Endodermal cell (in vitro differentiated cells): Measurements from ENCODE around the gene OR6C75. TPM values are rescaled to one million over a fixed set of nuclear protein-coding genes. Genes with fewer than 3 reads are reported as not detected.
"Not testable (repeated sequence)": the region's sequence is repeated elsewhere in the genome, so short reads cannot be mapped to it uniquely, and the experiment has no call there.

Experiments
- DNase-seq: peaks from one replicate; pipeline ENCODE4 v3.0.0-alpha.2; 2017
- H3K27ac ChIP-seq: 2 replicates; pipeline ENCODE4 v1.5.1; 2013; ENCODE audit warnings: mild to moderate bottlenecking, low read depth, low read length, moderate library complexity
- H3K27me3 ChIP-seq: 2 replicates; pipeline ENCODE4 v1.6.1; 2013; ENCODE audit warnings: mild to moderate bottlenecking, low read length, moderate library complexity; ENCODE audit not compliant: insufficient read depth, control insufficient read depth, poor library complexity, severe bottlenecking
- H3K36me3 ChIP-seq: 2 replicates; pipeline ENCODE4 v1.7.0; 2013; ENCODE audit warnings: mild to moderate bottlenecking, low read length, moderate library complexity; ENCODE audit not compliant: control insufficient read depth, insufficient read depth
- H3K4me1 ChIP-seq: one replicate; pipeline ENCODE4 v1.7.0; 2013; ENCODE audit warnings: low read length; ENCODE audit not compliant: control insufficient read depth, insufficient read depth
- H3K4me3 ChIP-seq: 2 replicates; pipeline ENCODE4 v1.5.1; 2013; ENCODE audit warnings: mild to moderate bottlenecking, low read length, moderate library complexity
- H3K9ac ChIP-seq: 2 replicates; pipeline ENCODE4 v1.6.1; 2013; ENCODE audit warnings: mild to moderate bottlenecking, low read length, moderate library complexity; ENCODE audit not compliant: poor library complexity, severe bottlenecking; ENCODE audit errors: extremely low read depth
- H3K9me3 ChIP-seq: 2 replicates; pipeline ENCODE4 v1.6.1; 2013; ENCODE audit warnings: mild to moderate bottlenecking, low read length, moderate library complexity; ENCODE audit not compliant: control insufficient read depth
- H3K27ac Mint-ChIP-seq: 2 replicates; pipeline ENCODE4 v1.8.0; 2020; ENCODE audit warnings: mixed read lengths
- H3K27me3 Mint-ChIP-seq: 2 replicates; pipeline ENCODE4 v1.8.0; 2021; ENCODE audit warnings: mild to moderate bottlenecking, mixed read lengths; ENCODE audit not compliant: insufficient read depth
- H3K36me3 Mint-ChIP-seq: 2 replicates; pipeline ENCODE4 v1.8.0; 2020; ENCODE audit warnings: low read depth, mixed read lengths
- H3K4me1 Mint-ChIP-seq: 2 replicates; pipeline ENCODE4 v1.8.0; 2020; ENCODE audit warnings: mixed read lengths
- H3K4me3 Mint-ChIP-seq: 2 replicates; pipeline ENCODE4 v1.8.0; 2020; ENCODE audit warnings: mild to moderate bottlenecking, moderate library complexity, mixed read lengths
- H3K9me3 Mint-ChIP-seq: 2 replicates; pipeline ENCODE4 v1.8.0; 2020; ENCODE audit warnings: mild to moderate bottlenecking, mixed read lengths
- WGBS, 2 experiments: methylation state at CpG; one replicate each; pipeline versions ENCODE4 v1.1.5 to v1.1.7; 2013; ENCODE audit warnings: missing lambda C conversion rate in 2 of 2, mixed read lengths in 1 of 2; ENCODE audit not compliant: insufficient coverage in 1 of 2, insufficient read length in 1 of 2; 5-methylcytosine and 5-hydroxymethylcytosine counted together
- total RNA-seq, 2 donors: library from RNA; stranded (reverse); fragmentation: NEBNext Ultra II Directional in 1 of 2; extraction: Animal tissue kit (Norgen Biotek cat#: 25700) in 1 of 2; gene quantifications; 2 replicates in 1 of 2; 3 replicates in 1 of 2; pipeline ENCODE4 v1.2.1, GENCODE V29; 2021
- TF ChIP-seq, protein P1 (sequence below): fragments of 200-600 bp; sonication (generic); conservative IDR thresholded peaks from 2 replicates; pipeline ENCODE4 v1.5.0; 2021; ENCODE audit warnings: antibody characterized with exemption, mild to moderate bottlenecking

OR6C75 gene
- total RNA-seq, 2 donors from 2014 or later: not detected

DNA sequence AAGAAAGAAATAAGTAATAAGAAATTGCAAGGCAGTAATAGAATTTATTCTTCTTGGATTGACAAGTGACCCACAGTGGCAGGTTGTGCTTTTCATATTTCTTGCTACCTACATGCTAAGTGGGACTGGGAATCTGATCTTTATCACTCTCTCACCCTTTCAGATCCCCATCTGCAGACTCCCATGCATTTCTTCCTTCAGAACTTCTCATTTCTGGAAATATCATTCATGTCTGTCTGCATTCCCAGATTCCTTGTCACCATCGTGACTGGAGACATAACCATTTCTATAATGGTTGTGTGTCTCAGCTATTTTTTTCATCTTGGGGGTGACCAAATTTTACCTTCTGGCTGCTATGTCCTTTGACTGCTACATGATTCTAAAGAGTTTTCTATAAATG is 33.6 kb downstream of the OR6C75 start:
- H3K27ac ChIP-seq: no peak overlapping the region
- Mint-ChIP-seq H3K27me3 (no peaks in the 10 kb centered on the region), H3K9me3 (peaks cover 5% of the 10 kb centered on the region), H3K27ac (no peak overlapping the region), H3K4me3 (no peak overlapping the region), H3K4me1 (no peaks in the 10 kb centered on the region), H3K36me3 (no peaks in the 10 kb centered on the region)
- H3K4me3 ChIP-seq: no peak overlapping the region
- H3K9ac ChIP-seq: no peak overlapping the region
- no peaks in the 10 kb centered on the region for H3K36me3 ChIP-seq
- no peaks in the 10 kb centered on the region for H3K4me1 ChIP-seq
- TF ChIP-seq, protein P1, sequence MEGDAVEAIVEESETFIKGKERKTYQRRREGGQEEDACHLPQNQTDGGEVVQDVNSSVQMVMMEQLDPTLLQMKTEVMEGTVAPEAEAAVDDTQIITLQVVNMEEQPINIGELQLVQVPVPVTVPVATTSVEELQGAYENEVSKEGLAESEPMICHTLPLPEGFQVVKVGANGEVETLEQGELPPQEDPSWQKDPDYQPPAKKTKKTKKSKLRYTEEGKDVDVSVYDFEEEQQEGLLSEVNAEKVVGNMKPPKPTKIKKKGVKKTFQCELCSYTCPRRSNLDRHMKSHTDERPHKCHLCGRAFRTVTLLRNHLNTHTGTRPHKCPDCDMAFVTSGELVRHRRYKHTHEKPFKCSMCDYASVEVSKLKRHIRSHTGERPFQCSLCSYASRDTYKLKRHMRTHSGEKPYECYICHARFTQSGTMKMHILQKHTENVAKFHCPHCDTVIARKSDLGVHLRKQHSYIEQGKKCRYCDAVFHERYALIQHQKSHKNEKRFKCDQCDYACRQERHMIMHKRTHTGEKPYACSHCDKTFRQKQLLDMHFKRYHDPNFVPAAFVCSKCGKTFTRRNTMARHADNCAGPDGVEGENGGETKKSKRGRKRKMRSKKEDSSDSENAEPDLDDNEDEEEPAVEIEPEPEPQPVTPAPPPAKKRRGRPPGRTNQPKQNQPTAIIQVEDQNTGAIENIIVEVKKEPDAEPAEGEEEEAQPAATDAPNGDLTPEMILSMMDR: no peak
- H3K27me3 ChIP-seq: no peaks in the 10 kb centered on the region
- no peak for DNase-seq
- H3K9me3 ChIP-seq: no peaks in the 10 kb centered on the region
- WGBS, 2 experiments: 100% methylated on average over 1 of the region's 1 CpG; no CpG with 5 or more reads in 1 of the 2 experiments

- H3K4me3 ChIP-seq: no peak within 1 kb of the TSS
- no peaks in the 10 kb centered on the region for H3K4me1 ChIP-seq
- Mint-ChIP-seq H3K27me3 (no peaks in the 10 kb centered on the region), H3K9me3 (no peaks in the 10 kb centered on the region), H3K4me3 (no peak within 1 kb of the TSS), H3K27ac (no peak within 1 kb of the TSS), H3K4me1 (no peaks in the 10 kb centered on the region), H3K36me3 (no peaks in the 10 kb centered on the region)
- H3K9me3 ChIP-seq: no peaks in the 10 kb centered on the region
- no peak within 1 kb of the TSS for H3K27ac ChIP-seq
- H3K36me3 ChIP-seq: no peaks in the 10 kb centered on the region
- no peak within 1 kb of the TSS for H3K9ac ChIP-seq
- WGBS, 2 experiments: 80 to 86% methylated on average over 1 of the region's 1 CpG
- TF ChIP-seq, protein P1: no peak
- no peaks in the 10 kb centered on the region for H3K27me3 ChIP-seq
- no peak for DNase-seq
These were observed 37.5 kb downstream of the OR6C75 start, which contains the start of gene OR6C65 for GRCh38 chr12:55400229-55400628. Gene OR6C65 (plus strand): TSS chr12:55400529. CDS start chr12:55400529, 0 bp downstream.

DNA sequence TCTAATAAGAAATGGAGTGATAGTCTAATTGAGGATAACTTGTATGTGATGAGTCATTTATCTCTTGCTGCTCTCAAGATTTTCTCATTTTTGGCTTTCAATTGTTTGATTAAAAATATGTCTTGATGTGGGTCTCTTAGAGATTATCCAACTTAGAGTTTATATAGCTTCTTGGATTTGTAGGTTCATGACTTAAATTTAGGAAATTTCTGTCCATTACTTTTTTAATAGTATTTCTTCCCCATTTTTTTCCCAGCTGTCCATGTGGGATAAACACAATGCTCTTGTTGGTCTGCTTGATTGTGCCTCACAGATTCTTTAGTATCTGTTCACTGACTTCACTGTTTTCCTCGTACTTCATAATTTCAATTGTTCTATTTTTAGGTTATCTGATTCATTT is 45.1 kb downstream of the OR6C75 start:
- Histone ChIP-seq H3K27me3 (no peaks in the 10 kb centered on the region), H3K27ac (no peak overlapping the region), H3K36me3 (no peaks in the 10 kb centered on the region), H3K4me3 (no peak overlapping the region), H3K9ac (no peak overlapping the region), H3K9me3 (no peaks in the 10 kb centered on the region), H3K4me1 (no peaks in the 10 kb centered on the region)
- no peak for DNase-seq
- Mint-ChIP-seq H3K4me1 (no peaks in the 10 kb centered on the region), H3K27ac (no peak overlapping the region), H3K27me3 (peaks cover 2% of the 10 kb centered on the region), H3K4me3 (no peak overlapping the region), H3K36me3 (no peaks in the 10 kb centered on the region), H3K9me3 (peaks cover 2% of the 10 kb centered on the region)
- 92% methylated on average over 1 of the region's 1 CpG; no CpG with 5 or more reads in 1 of the 2 experiments for WGBS, 2 experiments
- TF ChIP-seq, protein P1: no peak

DNA sequence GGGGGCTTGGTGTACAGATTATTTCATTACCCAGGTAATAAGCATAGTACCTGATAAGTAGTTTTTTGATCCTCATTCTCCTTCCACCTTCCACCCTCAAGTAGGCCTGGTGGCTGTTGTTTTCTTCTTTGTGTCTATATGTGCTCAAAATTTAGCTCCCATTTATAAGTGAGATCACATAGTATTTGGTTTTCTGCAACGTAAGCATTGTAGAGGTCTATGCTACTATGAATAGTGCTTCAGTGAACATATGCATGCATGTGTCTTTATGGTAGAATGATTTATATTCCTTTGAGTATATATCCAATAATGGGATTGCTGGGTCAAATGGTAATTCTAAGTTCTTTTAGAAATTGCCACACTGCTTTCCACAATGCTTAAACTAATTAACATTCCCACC is 46.4 kb downstream of the OR6C75 start:
- WGBS, 2 experiments: 100% methylated on average over 1 of the region's 1 CpG; no CpG with 5 or more reads in 1 of the 2 experiments
- not testable (repeated sequence) for H3K27ac Mint-ChIP-seq, H3K9me3 Mint-ChIP-seq, H3K4me1 ChIP-seq, H3K27me3 ChIP-seq, H3K27ac ChIP-seq, DNase-seq, H3K9me3 ChIP-seq, H3K4me3 Mint-ChIP-seq, H3K36me3 Mint-ChIP-seq, H3K36me3 ChIP-seq, H3K4me3 ChIP-seq, H3K4me1 Mint-ChIP-seq, H3K9ac ChIP-seq, H3K27me3 Mint-ChIP-seq

GRCh38 chr12:55412138-55412537 is 49.4 kb downstream of the OR6C75 start:
- H3K36me3 Mint-ChIP-seq, H3K4me1 Mint-ChIP-seq, H3K9me3 ChIP-seq, H3K4me1 ChIP-seq, H3K27me3 Mint-ChIP-seq, H3K4me3 ChIP-seq, H3K27ac ChIP-seq, H3K36me3 ChIP-seq, DNase-seq, H3K9me3 Mint-ChIP-seq, H3K27ac Mint-ChIP-seq, H3K4me3 Mint-ChIP-seq, H3K9ac ChIP-seq, H3K27me3 ChIP-seq: not testable (repeated sequence)
- WGBS, 2 experiments: 97 to 100% methylated on average over 6 to 15 of the region's 15 CpGs
